Measurements from ENCODE around the gene CRY2.

DNA sequence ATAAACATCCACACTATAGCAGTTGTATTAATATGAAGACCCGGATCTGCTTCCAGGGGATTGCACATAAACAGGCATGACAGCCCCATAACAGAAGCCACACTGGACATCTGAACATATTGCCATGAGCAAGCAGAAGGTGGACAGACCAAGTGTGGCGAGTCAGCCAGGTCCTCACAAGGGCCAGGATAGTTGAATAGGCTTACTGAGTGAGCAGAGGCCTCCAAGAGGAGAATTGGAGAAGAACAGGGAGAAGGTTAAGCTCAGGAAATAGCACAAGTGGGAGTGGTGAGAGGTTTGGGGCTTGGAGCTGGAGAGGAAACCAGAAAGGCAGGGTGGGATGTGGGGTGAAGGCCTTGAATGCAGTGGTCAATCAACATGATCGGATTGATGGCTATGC, 31.5 kb upstream of the CRY2 start:
- TF ChIP-seq, protein P1, sequence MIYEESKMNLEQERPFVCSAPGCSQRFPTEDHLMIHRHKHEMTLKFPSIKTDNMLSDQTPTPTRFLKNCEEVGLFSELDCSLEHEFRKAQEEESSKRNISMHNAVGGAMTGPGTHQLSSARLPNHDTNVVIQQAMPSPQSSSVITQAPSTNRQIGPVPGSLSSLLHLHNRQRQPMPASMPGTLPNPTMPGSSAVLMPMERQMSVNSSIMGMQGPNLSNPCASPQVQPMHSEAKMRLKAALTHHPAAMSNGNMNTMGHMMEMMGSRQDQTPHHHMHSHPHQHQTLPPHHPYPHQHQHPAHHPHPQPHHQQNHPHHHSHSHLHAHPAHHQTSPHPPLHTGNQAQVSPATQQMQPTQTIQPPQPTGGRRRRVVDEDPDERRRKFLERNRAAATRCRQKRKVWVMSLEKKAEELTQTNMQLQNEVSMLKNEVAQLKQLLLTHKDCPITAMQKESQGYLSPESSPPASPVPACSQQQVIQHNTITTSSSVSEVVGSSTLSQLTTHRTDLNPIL (CRISPR knock-in tag; IDR thresholded peaks at IDR 0.05; ENCODE audit: low read depth) = no peak
- TF ChIP-seq ZNF70 (CRISPR knock-in tag; IDR thresholded peaks at IDR 0.05) (no peak), ZNF565 (CRISPR knock-in tag; conservative IDR thresholded peaks at IDR 0.05; ENCODE audit: low read depth) (no peak), ZFP3 (CRISPR knock-in tag; IDR thresholded peaks at IDR 0.05) (no peak), BACH2 (CRISPR knock-in tag; IDR thresholded peaks at IDR 0.05; ENCODE audit: borderline replicate concordance) (no peak), ZFP30 (CRISPR knock-in tag; IDR thresholded peaks at IDR 0.05) (no peak)
- TF ChIP-seq, protein P2, sequence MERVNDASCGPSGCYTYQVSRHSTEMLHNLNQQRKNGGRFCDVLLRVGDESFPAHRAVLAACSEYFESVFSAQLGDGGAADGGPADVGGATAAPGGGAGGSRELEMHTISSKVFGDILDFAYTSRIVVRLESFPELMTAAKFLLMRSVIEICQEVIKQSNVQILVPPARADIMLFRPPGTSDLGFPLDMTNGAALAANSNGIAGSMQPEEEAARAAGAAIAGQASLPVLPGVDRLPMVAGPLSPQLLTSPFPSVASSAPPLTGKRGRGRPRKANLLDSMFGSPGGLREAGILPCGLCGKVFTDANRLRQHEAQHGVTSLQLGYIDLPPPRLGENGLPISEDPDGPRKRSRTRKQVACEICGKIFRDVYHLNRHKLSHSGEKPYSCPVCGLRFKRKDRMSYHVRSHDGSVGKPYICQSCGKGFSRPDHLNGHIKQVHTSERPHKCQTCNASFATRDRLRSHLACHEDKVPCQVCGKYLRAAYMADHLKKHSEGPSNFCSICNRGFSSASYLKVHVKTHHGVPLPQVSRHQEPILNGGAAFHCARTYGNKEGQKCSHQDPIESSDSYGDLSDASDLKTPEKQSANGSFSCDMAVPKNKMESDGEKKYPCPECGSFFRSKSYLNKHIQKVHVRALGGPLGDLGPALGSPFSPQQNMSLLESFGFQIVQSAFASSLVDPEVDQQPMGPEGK (CRISPR knock-in tag; IDR thresholded peaks at IDR 0.05; ENCODE audit: borderline replicate concordance) = no peak

All from SK-N-SH treated with all-trans-retinoic acid at 6 μM for 48 hours (cell line).